Measurements from ENCODE around the gene ELF1.

GRCh38 chr13:41019011-41019487, at the start of gene ELF1:
- TF ChIP-seq POLR2AphosphoS5 (IDR thresholded peaks at IDR 0.05; ENCODE audit: low read depth, low read length), result no peak
- no peak for TF ChIP-seq REST (IDR thresholded peaks at IDR 0.05; ENCODE audit: insufficient read depth in 1 of 2, low read depth in 2 of 2, low read length in 2 of 2)
- TF ChIP-seq SIN3A (IDR thresholded peaks at IDR 0.05; ENCODE audit: borderline replicate concordance, insufficient read depth, low read length), result no peak
- TF ChIP-seq TAF1 (IDR thresholded peaks at IDR 0.05; ENCODE audit: borderline replicate concordance, insufficient read depth, low read length), result no peak
